Activated CD4-positive, alpha-beta T cell treated with anti-CD3 and anti-CD28 coated beads, Interleukin-10, Interleukin-2, amounts not matched to agents 100 ng/mL and 50 ng/mL, durations not matched to agents 16 hours and 8 hours (primary cell): ENCODE measurements around the gene CDC42EP1.
A peak's percentile ranks its signal among the peaks of the same experiment; 100 is the strongest.
"Not testable (repeated sequence)": the region's sequence is repeated elsewhere in the genome, so short reads cannot be mapped to it uniquely, and the experiment has no call there.

Experiments
- DNase-seq: peaks from one replicate; pipeline ENCODE4 v3.0.0-alpha.2; 2020

The CDC42EP1 gene

DNA sequence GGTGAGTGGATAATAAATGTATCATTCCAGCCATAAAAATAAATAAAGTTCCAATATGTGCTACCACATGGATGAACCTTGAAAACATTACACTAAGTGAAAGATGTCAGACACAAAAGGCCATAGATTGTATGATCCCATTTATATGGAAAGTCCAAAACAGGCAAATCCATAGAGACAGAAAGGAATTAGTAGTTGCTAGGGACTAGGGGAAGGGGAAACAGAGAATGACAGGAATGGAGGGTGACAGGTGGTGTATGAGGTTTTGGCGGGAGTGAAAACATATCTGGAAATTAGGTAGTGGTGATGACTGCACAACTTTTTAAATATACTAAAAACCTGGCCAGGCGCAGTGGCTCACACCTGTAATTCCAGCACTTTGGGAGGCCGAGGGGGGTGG lies 25.8 kb upstream of the CDC42EP1 start:
- no peak for DNase-seq

DNA sequence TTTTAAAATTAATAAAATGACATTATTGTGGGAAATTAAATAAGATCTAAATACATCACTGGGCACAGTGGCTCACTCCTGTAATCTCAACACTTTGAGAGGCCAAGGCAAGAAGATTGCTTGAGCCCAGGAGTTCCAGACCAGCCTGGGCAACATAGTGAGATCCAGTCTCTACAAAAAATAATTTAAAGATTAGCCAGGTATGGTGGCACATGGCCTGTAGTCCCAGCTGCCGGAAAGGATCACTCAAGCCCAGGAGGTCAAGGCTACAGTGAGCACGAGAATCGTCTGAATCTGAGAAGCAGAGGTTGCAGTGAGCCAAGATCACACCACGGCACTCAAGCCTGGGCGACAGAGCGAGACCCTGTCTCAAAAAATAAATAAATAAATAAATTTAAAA lies 25.1 kb upstream of the CDC42EP1 start:
- no peak for DNase-seq

DNA sequence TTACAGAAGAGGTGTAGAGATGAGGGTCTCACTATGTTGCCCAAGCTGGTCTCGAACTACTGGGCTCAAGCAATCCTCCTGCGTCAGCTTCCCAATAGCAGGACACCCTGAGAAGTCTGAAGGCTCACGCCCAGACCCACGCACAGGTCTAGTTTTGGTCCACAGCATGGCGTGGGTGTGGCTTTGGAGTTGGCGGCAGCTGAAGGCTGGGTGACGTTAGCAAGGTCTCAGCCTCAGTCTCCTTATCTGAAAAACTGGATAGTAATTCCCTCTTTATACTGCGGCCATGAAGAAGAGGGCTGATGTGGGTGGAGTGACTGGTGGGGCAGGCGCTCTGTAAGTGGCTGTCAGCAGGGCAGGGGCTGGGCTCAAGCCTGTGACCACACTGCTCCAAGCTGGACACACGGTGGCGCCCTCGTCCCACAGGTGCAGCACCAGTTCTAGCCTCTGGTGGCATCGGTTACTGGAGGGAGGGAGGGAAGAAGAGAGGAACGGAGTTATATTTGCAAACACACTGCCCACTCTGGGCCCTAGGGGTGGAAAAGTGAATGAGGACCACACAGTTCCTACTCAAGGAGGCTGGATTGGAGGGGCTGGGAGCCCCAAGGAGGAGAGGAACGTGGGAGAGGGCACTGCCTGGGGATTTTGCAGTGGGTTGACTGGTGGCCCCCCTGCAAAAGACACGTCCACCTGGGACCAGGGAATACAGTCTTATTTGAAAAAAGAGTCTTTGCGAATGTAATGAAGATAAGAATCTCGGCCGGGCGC lies 21.5 kb upstream of the CDC42EP1 start:
- peak; percentile 97 for DNase-seq

GRCh38 chr22:37539790-37540189 lies 20.5 kb upstream of the CDC42EP1 start:
- not testable (repeated sequence) for DNase-seq

DNA sequence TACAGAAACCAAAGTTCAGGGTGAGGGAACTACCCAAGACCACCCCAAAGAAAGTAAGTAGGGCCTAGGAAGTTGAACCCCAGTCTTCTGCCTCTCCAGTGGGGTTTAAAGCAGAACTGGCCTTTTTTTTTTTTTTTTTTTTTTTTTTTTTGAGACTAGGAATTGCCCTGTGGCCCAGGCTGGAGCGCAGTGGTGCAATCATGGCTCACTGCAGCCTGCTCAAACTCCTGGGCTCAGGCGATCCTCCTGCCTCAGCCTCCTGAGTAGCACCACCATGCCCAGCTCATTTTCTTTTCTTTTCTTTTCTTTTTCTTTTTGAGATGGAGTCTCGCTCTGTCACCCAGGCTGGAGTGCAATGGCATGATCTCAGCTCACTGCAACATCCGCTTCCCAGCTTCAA lies 17.9 kb upstream of the CDC42EP1 start:
- DNase-seq, result not testable (repeated sequence)

- no peak for DNase-seq
Observed at GRCh38 chr22:37542959-37543358, 17.3 kb upstream of the CDC42EP1 start.

- peak; percentile 76 for DNase-seq
Observed at GRCh38 chr22:37544955-37545702, 15.2 kb upstream of the CDC42EP1 start.

DNA sequence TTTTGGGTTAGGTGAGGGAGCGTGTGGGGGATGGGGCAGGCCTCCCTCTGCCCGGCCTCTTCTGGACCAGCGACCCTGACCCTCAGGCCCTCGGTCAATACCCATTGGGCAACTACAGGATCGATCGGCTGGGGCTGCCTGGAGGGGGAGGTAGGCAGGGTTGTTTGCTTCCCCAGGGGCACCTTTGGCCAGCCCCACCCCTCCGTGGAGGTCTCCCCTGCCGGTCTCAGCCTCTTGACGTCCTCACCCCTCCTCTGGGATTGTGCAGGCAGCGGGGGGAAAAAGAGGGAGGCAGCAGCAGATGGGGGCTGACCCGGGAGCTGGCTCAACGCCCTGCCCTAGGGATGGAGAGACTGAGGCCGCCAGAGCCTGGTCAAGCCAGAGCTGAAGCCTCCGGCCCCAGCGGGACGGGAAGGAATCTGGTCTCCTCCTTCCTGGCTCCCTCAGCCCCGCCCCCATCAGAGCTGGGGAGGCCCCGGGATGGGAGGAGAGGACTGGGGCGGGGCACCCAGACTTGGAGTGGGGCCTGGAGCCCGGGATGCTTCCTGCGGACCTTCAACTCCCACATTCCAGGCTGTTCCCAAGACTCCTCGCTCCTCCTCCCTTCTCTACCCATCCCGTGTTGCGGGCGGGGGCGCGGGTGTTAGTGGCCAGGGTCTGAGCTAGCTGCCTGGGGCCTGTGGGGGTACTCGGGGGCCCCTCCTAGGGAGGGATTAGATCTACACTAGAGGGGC lies 14.4 kb upstream of the CDC42EP1 start:
- DNase-seq, result no peak

DNA sequence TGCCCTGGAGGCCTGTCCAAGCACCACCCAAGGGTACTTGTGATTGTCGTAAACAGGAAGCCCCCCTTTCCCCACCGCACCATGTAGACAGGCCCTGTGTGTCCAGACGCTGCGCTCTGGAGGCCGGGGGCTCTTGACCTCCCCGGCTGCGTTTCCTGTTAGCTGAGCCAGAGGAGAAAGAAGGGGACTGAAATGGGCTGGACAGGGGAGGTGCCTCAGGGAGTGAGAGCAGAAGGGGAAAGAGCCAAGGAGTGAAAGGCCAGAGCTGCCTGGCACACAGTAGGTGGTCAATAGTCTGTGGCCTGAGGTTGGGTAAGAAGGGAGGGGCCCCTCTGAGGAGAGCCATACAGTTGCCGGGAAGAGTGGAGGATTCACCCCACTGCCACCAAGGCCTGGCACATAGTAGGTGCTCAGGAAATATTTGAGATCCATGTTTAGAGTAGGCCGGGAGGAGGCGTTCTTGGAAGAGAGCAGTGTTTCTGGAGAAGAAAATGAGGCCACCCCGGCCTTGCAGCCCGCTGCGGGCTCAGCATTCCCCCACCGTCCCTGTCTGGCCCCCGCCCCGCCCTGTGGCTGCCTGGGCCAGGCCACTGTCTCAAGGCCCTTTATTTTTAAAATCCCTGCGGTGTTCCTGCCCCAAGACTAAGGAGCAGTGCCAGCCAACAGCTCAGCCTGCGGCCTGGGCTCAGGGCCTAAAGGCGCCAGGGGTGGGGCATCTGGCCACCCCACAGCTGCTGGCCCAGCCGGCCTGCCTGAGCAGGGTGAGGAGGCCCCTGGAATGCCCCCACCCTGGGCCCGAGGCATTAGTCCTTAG lies 13.6 kb upstream of the CDC42EP1 start:
- DNase-seq, result no peak

DNA sequence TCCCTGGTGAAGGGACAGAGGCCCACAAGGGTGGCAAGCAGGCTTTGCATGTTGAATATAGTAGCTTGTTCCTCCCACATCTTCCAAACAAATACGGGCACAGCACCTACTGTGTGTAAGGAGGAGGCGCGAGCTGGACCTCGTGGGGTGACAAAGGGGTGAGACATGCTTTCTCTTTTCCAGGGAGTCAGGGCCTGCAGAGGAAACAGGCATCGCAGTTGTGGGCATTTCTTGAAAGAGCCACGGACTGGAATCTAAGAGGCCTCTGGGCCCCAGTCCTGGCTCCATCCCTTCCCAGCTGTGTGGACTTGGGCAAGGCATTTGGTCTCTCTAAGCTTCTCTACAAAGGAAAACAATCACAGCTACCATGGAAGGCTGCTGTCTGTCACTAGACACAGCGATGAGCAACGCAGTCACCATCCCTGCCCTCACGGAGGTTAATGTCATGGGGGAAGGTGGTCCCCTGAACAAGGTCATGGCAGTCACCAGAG lies 13.0 kb upstream of the CDC42EP1 start:
- no peak for DNase-seq

DNA sequence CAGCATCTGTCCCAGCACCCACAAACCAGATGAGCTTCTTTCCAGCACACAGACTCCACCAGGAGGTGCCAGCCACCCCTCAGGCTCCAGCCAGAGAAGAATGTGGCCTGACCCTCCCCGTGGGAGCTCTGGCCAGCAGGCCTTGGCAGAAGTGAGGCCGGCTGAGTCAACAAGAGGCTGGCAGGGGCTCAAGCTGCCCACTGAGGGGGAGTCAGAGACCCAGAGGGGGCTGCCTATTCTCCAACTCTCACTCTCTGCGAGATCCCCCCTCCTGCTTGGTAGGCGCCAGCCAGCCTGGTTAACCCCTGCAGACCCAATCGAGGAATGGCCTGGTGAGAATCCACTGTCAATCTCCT lies 10.6 kb upstream of the CDC42EP1 start:
- no peak for DNase-seq

DNA sequence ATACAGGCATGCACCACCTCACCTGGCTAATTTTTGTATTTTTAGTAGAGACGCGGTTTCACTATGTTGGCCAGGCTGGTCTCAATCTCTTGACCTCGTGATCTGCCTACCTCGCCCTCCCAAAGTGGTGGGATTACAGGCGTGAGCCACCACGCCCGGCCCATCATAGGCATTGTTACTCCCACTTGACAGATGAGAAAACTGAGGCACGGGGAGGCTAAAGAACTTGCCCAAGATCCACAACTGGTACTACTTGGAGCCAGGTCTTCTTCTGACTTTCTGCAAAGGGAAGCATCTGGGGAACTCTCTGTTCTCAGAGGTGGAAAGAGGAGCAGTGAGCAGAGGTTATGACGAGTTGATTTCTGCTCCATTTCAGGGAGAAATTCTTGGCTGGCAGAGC lies 9.4 kb upstream of the CDC42EP1 start:
- not testable (repeated sequence) for DNase-seq

DNA sequence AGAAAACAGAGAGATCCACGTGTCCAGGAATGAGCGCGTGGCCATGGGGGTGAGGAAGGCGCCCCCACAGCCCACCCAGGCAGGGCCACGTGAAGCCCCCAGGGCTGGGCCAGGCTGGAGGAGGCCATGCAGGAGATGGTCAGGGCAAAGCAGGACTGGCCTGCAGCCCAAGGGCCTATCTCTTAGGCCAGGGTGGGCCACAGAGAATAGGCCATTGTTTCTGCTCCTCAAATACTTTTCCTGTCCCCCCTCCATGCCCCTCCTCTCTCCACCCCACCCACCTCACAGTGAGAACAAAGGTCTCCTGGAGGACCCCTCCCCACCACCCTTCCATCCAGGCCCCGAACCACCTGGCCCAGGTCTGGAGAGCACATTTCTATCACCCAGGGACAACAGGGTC lies 8.3 kb upstream of the CDC42EP1 start:
- no peak for DNase-seq

DNA sequence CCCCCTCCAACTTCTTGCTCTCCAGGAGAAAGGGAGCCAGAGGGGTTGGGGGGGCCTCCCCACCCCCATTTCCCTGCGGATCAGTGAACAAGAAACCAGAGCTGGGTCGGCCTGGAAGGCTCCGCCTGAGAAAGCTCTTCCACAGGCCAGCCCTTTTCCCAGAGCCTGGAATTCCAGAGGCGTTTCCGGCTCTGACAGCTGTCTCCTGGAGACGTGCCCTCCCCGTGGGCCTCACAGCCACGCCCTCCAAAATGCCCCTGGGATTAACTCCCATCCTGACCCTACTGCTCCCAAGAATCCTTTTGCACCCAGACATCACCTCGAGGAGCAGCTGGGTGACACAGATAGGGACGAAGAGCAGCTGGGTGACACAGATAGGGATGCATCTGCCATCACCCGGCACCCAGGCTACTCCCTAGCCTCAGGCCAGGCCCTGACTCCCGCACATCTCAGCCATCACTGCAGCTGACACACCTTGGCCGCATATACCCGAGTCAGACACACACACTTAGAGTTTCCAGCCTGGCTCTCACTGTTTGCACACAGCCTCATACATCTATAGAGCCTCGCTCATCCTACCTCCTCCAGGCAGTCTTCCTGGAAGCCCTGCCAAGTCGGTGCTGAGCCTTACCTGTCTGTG lies 7.6 kb upstream of the CDC42EP1 start:
- no peak for DNase-seq

- DNase-seq, result no peak
Observed at GRCh38 chr22:37553725-37554124, 6.6 kb upstream of the CDC42EP1 start.

DNA sequence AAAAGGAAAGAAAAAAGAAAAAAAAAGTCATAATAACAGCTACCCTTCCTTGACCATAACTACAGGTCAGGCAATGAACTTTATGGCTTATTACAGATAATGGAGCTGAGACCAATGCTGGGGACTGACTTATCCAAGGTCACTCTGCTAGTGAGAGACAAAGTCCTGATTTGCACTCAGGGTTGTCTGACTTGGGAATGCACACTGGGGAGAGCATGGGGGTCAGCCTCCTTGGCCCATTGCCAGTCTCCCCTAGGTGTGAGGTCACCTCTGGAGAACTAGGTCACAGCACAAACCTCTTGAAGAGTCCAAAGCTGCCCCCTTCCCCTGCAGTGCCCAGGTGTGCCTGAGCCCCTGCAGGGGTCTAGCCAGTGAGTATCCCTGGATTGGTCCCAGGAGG lies 5.3 kb upstream of the CDC42EP1 start:
- DNase-seq, result no peak

GRCh38 chr22:37556710-37557109 lies 3.6 kb upstream of the CDC42EP1 start:
- no peak for DNase-seq

GRCh38 chr22:37557321-37558001 lies 2.8 kb upstream of the CDC42EP1 start:
- DNase-seq, result no peak

DNA sequence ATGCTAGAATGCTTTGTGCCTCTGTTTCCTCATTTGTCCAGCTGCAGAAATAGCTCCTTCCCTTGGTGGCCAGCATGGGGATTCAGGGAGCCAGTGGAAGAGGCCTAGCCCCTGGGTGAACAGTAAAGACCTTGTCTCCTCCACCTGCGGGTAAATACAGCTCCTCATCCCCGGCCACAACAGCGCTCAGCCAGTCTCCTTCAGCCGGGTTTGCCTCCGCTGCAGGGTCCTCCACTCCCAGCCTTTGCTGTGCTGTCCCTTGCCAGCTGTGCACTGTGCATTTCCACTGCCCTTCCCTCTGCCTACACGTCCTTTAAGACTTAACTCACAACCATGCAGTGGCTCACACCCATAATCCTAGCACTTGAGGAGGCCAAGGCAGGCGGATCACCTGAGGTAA lies 1.5 kb upstream of the CDC42EP1 start:
- no peak for DNase-seq

- DNase-seq, result no peak
Observed at GRCh38 chr22:37559521-37559900, 769 bp upstream of the CDC42EP1 start.

GRCh38 chr22:37560608-37561211 lies 430 bp downstream of the CDC42EP1 start:
- no peak for DNase-seq
